ENCODE results near the gene DENND4A. TPM values are rescaled to one million over a fixed set of nuclear protein-coding genes. Genes with fewer than 3 reads are reported as not detected.
A peak's percentile ranks its signal among the peaks of the same experiment; 100 is the strongest.

The DENND4A gene
- total RNA-seq, 4 donors from 2014 or later, result 21.6 to 54.0 (median 35.9) TPM

DNA sequence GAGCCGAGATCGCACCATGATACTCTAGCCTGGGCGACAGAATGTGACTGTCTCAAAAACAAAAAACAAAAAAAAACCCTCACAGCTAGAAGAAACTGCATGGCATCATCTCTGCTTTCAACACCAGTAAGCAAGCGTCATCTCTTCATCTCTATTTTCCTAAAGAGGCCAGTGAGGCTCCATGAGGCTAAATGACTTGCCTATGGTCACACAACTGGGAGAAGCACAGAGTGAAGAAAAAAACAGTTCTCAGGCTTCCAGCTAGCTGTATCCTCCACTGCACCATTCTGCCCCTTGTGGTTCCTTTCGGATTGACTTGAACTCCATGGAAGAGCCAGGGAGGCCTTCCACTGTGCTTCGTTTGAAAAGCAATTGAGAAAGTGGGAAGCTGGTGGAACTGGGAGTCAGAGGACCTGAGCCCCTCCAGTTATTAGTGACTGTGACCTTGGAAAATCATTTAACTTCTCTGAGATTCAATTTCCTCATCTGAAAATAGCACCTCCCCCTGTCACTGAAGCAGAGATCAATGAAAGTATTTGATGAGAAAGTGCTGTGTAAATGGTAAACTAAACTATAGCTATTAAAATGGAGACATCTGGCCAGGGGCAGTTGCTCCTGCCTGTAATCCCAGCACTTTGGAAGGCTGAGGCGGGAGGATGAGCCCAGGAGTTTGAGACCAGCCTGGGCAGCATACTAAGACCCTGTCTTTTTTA, 32.1 kb upstream of the DENND4A start:
- TF ChIP-seq, protein P1, sequence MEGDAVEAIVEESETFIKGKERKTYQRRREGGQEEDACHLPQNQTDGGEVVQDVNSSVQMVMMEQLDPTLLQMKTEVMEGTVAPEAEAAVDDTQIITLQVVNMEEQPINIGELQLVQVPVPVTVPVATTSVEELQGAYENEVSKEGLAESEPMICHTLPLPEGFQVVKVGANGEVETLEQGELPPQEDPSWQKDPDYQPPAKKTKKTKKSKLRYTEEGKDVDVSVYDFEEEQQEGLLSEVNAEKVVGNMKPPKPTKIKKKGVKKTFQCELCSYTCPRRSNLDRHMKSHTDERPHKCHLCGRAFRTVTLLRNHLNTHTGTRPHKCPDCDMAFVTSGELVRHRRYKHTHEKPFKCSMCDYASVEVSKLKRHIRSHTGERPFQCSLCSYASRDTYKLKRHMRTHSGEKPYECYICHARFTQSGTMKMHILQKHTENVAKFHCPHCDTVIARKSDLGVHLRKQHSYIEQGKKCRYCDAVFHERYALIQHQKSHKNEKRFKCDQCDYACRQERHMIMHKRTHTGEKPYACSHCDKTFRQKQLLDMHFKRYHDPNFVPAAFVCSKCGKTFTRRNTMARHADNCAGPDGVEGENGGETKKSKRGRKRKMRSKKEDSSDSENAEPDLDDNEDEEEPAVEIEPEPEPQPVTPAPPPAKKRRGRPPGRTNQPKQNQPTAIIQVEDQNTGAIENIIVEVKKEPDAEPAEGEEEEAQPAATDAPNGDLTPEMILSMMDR (IDR thresholded peaks at IDR 0.05), result peak; percentile 33 to 60 (median 50)
- TF ChIP-seq POLR2A (IDR thresholded peaks at IDR 0.05) (no peak), EP300 (IDR thresholded peaks at IDR 0.05) (no peak)
- H3K4me3 ChIP-seq, result no peak overlapping the region
- 66 to 69% methylated on average over 7 of the region's 7 CpGs for WGBS, 2 donors
- H3K9me3 ChIP-seq, result no peaks in the 10 kb centered on the region
- H3K27me3 ChIP-seq, result no peaks in the 10 kb centered on the region
- peak in 1 of 2 donors; percentile 73 for DNase-seq (ENCODE audit: low spot score in 2 of 2)
- no peak overlapping the region for H3K27ac ChIP-seq
- peaks cover 0 to 10% (median 5%) of the 10 kb centered on the region in 4 donors for H3K4me1 ChIP-seq
- H3K36me3 ChIP-seq, result no peaks in the 10 kb centered on the region

DNA sequence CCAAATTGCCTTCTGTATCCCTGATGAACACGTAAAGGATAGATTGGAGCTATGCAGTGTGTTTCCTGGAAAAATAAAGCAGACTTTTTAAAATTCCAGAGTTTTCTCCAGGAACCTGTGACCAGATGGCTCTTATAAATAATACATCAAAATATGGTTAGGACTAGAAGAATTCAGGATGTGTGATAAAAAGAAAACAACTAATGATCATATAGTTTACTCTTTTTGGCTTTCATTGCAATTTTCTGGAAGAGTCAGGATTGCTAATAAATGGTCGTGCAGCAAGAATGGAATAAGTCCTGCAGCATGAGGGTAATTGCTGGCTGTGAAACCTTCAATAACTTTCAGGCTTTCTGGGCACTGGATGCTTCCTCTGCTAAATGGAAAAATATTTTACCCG, 30.2 kb upstream of the DENND4A start:
- H3K4me3 ChIP-seq, result no peak overlapping the region
- TF ChIP-seq, protein P1 (IDR thresholded peaks at IDR 0.05), result no peak
- TF ChIP-seq POLR2A (IDR thresholded peaks at IDR 0.05) (no peak), EP300 (IDR thresholded peaks at IDR 0.05) (no peak)
- no peak overlapping the region for H3K27ac ChIP-seq
- no peaks in the 10 kb centered on the region for H3K27me3 ChIP-seq
- peaks cover 0 to 16% (median 5%) of the 10 kb centered on the region in 4 donors for H3K4me1 ChIP-seq
- DNase-seq (ENCODE audit: low spot score in 2 of 2), result no peak
- H3K9me3 ChIP-seq, result no peaks in the 10 kb centered on the region
- H3K36me3 ChIP-seq, result no peaks in the 10 kb centered on the region
- 59 to 61% methylated on average over 3 of the region's 3 CpGs for WGBS, 2 donors

DNA sequence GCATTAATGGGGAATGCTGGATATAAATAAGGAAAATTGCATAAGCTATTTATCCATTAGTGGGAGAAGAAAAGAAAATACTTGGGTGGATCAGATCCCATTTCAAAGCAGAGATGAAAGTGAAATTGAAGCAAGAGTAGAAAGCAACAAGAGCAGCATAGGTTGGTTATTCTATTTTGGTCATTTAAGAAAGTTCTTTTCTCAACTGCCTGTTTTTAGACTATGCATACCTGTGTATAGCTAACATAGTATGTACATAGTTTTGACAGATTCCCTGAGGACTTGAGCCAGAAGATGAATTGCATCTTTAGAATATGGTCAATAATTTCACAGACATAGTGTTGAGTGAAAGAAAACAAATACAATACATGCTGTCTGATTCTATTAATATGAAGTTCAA, 29.0 kb upstream of the DENND4A start:
- TF ChIP-seq, protein P1 (IDR thresholded peaks at IDR 0.05), result no peak

DNA sequence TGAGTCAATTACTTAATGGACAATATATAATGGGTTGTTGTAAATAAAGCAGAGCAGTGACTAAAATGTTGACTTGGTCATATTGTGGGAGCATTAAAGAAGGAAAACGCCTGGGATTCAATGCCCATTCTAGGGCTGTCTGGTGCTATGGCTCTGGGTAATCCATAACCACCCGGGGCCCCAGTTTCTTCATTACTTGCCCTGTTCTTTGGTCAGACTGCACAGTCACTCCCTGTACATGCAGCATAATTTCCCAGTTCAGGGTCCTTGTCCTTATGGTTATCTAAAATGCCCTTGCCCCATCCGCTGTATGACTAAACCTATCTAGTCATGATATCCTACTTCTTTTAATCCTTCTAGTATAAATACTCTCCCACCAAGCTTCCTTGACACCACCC, 27.5 kb upstream of the DENND4A start:
- 86% methylated on average over 3 of the region's 3 CpGs for WGBS, 2 donors
- H3K9me3 ChIP-seq, result no peaks in the 10 kb centered on the region
- no peak overlapping the region for H3K4me3 ChIP-seq
- no peak for DNase-seq (ENCODE audit: low spot score in 2 of 2)
- TF ChIP-seq, protein P1 (IDR thresholded peaks at IDR 0.05), result no peak
- TF ChIP-seq POLR2A (IDR thresholded peaks at IDR 0.05) (no peak), EP300 (IDR thresholded peaks at IDR 0.05) (no peak)
- H3K36me3 ChIP-seq, result no peaks in the 10 kb centered on the region
- no peaks in the 10 kb centered on the region for H3K27me3 ChIP-seq
- peak overlapping the region in 1 of 4 donors; percentile 6 for H3K27ac ChIP-seq
- H3K4me1 ChIP-seq, result peaks cover 0 to 16% (median 3%) of the 10 kb centered on the region in 4 donors

More for the DNA sequence above, 29.0 kb upstream of the DENND4A start:
- H3K4me3 ChIP-seq, result no peak overlapping the region
- H3K27ac ChIP-seq, result no peak overlapping the region
- no peaks in the 10 kb centered on the region for H3K36me3 ChIP-seq
- DNase-seq (ENCODE audit: low spot score in 2 of 2), result no peak
- H3K4me1 ChIP-seq, result peaks cover 0 to 16% (median 5%) of the 10 kb centered on the region in 4 donors
- H3K27me3 ChIP-seq, result no peaks in the 10 kb centered on the region
- H3K9me3 ChIP-seq, result no peaks in the 10 kb centered on the region

DNA sequence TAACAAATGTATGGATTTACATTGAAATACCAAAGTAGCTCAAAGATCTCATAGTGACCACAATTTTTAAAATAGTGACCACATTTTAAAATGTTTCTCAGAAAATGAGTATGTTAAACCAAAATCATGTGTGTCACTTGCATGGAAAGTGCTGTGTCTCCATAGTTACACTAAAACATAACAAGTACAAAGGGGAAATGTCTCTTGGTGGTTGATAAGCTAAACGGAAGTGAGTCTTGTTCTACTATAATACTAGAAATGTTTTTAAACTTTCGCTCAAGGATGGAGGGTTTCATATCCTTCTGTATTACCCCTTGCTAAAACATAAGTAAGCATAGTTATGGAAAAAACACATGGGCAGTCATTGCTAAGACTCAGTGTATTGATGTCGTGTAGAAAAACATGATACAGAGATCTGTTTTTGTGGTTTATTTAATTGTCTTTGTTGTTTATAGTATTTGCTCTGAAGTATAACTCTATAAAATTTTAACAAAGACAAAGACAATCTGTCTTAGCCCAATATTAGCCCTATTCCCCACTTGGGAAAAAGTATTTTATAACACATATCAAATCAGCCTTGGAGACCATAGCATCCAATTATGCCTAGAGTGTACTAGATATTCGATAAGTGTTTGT, 27.0 kb upstream of the DENND4A start:
- Histone ChIP-seq H3K4me1 (peaks cover 0 to 16% (median 3%) of the 10 kb centered on the region in 4 donors), H3K4me3 (no peak overlapping the region), H3K27me3 (no peaks in the 10 kb centered on the region), H3K27ac (peak overlapping the region in 1 of 4 donors; percentile 24), H3K36me3 (no peaks in the 10 kb centered on the region), H3K9me3 (no peaks in the 10 kb centered on the region)
- 58 to 59% methylated on average over 4 of the region's 4 CpGs for WGBS, 2 donors
- TF ChIP-seq, protein P1 (IDR thresholded peaks at IDR 0.05), result no peak
- TF ChIP-seq POLR2A (IDR thresholded peaks at IDR 0.05) (no peak), EP300 (IDR thresholded peaks at IDR 0.05) (no peak)
- no peak for DNase-seq (ENCODE audit: low spot score in 2 of 2)

Data from tibial nerve (tissue), 4 donors.